CMK (cell line): Measurements from ENCODE around the gene SDR39U1.
A peak's percentile ranks its signal among the peaks of the same experiment; 100 is the strongest.
"Not testable (repeated sequence)": the region's sequence is repeated elsewhere in the genome, so short reads cannot be mapped to it uniquely, and the experiment has no call there.

Source experiments
- DNase-seq: peaks from one replicate; pipeline ENCODE4 v3.0.0-alpha.2; 2010; ENCODE audit warnings: low read depth

SDR39U1 gene, protein sequence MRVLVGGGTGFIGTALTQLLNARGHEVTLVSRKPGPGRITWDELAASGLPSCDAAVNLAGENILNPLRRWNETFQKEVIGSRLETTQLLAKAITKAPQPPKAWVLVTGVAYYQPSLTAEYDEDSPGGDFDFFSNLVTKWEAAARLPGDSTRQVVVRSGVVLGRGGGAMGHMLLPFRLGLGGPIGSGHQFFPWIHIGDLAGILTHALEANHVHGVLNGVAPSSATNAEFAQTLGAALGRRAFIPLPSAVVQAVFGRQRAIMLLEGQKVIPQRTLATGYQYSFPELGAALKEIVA

DNA sequence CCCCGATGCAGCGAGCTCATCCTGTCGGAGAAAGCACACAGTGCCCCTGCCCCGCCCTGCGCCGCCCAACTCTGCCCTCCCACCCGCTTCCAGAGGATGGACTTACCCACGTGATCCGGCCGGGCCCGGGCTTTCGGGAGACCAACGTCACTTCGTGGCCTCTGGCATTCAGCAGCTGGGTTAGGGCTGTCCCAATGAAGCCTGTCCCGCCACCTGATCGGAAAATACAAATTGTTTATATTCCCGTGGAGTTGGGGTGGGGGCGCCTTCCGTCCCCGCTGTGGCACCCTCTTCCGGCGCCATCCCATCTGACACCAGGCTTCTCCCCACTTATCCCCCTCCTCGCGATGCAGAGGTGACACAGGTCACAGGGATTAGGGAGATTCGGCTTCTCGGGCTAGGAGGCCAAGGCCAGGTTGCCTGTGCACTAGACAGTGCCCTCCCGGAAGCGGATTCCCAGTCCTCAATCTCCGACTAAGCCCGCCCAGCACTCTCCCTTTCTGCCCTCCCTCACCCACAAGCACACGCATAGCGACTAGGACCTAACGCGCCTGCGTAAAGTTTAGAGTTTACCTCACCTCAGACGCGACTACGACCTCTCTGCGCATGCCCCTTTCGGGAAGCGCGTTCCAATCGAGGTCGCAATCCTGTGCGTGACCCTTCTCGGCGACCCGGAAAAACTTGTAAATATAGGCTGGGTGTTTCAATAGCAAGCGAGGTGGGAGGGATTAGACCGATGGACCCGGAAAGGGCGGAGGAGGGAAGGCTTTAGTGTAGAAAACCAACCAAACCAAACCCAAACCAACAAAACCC lies at the start of gene SDR39U1:
Gene SDR39U1, minus strand, starts transcription at position 537 of the 813 bp plus-strand sequence. Its CDS starts 7 bp downstream, at position 530.
- peak; percentile 94 for DNase-seq

DNA sequence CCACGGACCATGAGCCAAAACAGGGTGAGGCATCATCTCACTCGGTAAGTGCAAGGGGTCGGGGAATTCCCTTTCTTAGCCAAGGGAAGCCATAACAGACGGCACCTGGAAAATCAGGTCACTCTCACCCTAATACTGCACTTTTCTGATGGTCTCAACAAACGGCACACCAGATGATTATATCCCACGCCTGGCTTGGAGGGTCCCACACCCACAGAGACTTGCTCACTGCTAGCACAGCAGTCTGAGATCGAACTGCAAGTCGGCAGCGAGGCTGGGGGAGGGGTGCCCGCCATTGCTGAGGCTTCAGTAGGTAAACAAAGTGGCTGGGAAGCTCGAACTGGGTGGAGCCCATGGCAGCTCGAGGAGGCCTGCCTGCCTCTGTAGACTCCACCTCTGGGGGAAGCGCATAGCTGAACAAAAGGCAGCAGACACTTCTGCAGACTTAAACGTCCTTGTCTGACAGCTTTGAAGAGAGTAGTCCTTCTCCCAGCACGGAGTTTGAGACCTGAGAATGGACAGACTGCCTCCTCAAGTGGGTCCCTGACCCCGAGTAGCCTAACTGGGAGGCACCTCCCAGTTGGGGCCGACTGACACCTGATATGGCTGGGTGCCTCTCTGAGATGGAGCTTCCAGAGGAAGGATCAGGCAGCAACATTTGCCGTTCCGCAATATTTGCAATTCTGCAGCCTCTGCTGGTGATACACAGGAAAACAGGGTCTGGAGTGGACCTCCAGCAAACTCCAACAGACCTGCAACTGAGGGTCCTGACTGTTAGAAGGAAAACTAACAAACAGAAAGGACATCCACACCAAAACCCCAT lies 49.2 kb upstream of the SDR39U1 start:
- not testable (repeated sequence) for DNase-seq

DNA sequence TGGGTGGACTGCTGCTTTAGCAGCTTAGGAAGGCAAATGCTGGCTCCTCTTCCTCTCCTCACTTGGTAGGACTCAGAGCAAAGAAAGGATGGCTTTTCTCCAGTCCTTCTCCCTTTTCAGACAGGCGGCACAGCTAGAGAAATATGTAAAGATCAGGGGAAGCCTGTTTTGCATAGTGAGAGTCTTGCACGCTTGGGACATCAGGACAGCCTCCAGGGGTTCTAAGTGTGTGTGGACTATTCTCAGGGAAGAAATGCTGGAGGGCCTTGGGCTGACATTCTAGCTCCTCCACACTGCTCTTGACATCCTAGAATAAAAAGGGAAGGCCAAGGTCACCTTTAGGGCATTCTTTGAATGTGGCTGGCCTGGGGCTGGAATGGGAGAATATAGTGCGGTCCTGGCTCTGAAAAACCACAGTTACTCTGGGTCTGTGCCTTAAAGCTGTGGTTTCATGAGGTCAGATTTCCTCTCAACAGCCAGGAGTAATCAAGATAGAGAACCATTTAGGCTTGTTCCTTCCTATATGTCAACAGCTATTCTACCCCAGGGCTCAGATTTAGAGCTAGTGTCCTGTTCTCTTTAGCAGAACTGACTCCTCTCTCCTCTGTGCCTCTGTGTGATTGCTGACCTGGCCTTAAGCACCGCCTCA lies 41.2 kb upstream of the SDR39U1 start:
- no peak for DNase-seq

DNA sequence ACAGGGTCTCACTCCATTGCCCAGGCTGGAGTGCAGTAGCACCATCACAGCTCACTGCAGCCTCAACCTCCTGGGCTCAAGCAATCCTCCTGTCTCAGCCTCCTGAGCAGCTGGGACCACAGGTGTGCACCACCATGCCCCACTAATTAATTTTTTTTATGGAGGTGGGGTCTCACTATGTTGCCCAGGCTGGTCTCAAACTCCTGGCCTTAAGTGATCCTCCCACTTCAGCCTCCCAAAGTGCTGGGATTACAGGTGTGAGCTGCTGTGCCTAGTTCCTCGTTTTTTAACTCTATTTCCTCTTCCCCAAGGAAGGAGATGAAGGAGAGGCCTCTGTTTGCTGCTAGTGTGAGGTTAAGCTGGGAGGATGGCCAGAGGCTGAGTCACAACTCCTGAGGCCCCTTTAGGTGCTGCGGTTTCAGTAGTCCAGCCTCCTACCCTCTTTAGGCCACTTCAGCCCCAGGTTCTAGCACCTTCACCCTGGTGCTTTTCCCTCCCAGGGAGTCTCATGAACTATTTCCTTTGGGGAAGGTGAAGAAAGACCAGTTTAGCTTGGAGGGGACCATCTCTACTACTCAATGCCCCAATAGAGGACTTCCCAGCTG lies 40.2 kb upstream of the SDR39U1 start:
- DNase-seq = not testable (repeated sequence)

DNA sequence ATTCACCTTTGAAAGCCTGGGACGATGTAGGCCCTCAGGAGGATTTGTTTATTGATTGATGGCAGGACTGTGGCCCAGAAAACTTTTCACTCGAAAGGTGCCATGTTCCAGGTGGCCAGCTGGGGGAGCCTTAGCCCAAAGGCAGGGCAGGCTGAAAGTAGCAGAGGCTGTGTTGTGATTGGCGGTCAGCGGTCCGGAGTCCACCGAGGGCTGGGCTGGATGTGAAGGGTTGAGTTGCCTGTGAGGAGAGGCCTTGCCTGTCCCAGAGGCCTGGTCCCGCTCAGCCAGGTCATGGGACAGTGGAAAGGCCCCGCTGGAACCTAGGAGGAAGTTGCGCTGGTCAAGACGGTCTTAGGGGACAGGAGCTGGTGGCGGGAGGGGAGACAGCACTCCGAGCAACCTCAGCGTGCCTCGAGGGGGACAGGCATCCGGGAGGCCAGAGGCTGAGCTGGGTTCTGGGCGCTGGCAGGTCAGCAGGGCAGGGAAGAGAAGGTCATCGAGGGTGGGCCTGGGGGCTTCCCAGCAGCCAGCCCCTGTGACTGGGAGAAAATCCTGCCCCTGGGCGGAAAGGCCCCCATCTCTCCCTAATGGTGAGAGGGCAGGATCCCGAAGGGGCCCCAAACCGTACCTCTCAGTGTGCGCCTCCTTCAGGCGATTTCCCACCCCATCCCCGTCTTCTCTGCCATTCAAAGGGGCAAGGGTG lies 39.2 kb upstream of the SDR39U1 start:
- no peak for DNase-seq

DNA sequence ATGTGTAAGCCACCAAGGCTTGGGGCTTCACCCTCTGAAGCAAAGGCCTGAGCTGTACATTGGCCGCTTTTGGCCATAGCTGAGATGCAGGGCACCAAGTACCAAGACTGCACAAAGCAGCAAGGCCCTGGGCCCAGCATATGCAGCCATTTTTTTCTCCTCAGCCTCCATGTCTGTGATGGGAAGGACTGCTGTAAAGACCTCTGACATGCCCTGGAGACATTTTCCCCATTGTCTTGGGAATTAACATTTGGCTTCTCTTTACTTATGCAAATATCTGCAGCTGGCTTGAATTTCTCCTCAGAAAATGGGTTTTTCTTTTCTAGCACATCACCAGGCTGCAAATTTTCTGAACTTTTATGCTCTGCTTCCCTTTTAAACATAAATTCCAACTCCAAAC lies 37.4 kb upstream of the SDR39U1 start:
- DNase-seq = not testable (repeated sequence)

DNA sequence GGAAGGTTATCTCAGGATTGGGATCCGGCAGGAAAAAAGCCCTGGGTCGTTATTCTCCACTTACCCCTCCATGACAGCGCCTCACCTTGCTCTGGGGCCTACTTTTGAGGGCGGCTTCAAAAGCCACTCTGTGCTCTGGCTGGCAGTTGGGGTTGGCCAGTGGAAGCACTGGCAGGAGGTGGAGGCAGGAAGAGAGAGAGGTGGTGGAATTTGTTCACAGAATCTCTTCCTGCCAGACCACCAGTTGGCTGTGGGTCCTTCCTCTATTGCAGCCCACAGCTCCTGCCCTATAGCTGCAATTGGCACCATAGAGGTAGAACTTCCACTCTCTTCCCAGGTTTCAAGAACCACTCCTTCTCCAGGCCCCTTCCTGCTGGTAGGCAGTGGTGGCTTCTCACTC lies 32.7 kb upstream of the SDR39U1 start:
- DNase-seq = no peak

DNA sequence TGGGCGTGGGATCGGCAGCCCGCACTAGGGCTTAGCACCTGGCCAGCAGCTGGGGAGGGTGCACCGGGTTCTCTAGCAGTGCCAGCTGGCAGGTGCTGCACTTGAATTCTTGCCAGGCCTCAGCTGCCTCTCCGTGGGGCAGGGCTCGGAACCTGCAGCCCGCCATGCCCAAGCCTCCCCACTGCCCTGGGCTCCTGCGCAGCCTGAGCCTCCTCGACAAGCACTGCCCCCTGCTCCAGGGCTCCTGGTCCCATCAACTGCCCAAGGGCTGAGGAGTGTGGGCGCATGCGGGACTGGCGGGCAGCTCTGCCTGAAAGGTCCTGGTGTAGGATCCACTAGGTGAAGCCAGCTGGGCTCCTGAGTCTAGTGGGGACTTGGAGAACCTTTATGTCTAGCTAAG lies 30.6 kb upstream of the SDR39U1 start:
- no peak for DNase-seq

DNA sequence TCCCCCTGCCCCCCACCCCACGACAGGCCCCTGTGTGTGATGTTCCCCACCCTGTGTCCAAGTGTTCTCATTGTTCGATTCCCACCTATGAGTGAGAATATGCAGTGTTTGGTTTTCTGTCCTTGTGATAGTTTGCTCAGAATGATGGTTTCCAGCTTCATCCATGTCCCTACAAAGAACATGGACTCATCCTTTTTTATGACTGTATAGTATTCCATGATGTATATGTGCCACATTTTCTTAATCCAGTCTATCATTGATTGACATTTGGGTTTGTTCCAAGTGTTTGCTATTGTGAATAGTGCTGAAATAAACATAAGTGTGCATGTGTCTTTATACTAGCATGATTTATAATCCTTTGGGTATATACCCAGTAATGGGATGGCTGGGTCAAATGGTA lies 27.9 kb upstream of the SDR39U1 start:
- not testable (repeated sequence) for DNase-seq

DNA sequence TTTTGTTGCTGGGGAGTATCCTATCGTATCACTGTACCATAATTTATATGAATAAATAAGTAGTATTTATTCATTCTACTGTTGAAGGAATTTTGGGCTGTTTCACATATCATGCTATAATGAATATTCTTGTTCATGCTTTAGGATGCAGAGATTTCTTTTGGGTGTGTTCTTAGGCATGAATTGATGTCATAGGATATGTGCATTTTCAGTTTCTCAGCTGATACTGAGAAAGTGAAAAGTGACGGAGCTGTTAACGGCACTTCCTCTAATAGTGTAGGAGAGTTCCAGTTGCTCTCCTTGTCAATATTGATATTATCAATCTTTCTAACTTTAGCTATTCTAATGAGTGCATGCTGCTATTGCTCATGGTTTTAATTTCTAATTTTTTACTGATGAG lies 23.2 kb upstream of the SDR39U1 start:
- no peak for DNase-seq

DNA sequence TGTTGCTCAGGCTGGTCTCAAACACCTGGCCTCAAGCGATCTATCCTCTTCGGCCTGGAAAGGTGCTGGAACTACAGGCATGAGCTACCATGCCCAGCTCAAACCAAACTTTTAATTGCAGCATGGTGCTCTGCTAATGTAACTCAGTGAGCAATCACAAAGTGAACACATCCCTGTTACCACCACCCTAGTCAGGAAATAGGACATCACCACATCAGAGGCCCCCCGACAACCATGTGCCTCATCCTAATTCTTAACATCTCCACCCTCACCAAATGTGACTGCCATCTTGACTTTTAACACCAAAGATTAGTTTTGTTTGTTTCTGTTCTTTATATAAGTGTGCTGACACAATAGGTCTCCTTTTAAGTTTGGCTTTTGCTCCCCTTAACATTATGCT lies 22.8 kb upstream of the SDR39U1 start:
- DNase-seq = no peak

DNA sequence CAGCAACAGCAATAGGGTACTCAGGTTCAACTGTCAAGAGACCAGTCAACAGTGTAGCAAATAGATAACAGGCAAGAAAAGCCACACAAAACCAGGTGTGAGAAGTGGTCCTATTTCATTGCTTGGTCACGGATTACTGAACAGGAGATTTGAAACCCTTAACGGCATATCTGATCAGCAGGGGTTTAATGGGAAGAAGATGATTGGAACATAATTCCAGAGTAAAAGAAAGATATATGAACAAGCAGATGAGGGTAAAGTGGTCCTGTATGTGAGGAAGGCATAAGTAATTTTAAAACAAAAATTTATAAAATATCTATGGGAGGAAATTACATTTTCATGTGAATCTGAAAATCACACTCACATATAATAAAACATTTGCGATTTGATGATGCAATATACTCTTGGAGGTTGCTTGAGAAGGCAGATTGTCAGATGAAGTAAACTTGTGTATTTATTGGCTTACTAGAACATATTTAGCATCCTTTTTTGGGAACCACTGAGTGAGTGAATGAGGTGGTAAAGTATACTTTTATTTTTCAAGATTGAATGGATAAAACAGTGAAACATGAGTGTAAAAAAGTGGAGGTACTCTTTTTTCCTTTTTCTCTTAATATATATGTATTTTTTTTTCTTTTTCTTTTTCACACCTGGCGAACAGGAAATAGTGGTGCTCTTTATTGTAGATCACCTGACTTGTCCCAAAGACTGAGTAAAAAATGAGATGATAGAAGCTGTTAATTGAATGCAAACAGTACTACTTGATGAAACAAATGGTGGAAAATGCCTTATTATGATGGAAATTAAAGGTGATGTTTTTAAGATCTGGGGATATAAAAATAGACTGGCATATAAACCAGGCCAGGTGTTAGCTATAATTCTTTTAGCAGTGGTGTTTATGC lies 21.6 kb upstream of the SDR39U1 start:
- no peak for DNase-seq

DNA sequence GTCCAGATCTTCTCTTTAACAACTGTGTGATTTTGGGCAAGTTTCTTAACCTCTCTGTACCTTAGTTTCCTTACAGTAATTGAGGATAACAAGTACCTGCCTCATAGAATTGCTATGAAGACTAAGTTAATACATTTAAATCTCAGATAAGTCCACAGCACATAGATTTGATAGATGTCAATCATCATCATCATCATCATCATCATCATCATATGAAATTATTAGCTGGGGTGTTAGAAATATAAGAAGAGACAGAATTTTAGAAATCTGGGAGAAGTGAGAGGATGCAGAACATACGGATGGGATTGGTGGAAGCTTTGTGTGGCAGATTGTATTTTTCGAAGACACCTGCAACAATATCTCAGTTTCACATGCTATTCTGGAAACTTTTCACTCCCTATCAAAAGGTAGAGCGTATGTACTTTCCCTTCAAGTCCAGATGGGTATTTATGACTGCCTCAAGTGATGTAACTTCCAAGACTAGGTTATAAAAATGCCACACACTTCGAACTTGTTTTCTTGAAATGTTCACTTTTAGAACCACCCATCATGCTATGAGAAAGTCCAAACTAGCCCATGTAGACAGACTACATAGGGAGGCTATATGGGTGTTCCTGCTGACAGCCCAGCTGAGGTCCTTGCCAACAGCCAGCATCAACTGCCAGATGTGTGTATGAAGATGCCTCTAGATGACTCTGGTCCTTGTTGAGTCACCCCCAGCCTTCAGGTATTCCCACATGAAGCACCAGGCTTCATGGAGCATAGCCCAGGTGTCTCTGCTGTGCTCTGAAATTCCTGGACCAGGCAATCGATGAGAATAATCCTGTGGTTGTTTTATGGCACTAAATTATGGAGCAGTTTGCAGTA lies 20.7 kb upstream of the SDR39U1 start:
- DNase-seq = no peak

DNA sequence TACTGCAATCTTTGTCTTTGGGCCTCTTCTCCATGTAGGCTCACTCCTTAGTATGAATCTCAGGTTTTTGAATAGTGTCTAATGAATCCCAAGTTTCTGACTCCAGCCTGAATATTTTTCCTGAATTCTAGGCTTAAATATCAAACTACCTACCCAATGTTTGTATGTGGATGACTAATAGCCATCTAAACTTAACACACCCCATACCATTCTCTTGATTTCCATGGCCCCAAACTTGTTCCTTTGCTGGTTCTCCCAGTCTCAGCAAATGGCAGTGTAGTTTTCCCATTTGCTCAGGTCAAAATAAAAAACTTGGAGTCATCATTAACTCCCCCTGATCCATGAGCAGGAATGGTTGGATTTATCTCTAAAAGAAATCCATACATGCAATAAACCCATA lies 18.8 kb upstream of the SDR39U1 start:
- DNase-seq = no peak

DNA sequence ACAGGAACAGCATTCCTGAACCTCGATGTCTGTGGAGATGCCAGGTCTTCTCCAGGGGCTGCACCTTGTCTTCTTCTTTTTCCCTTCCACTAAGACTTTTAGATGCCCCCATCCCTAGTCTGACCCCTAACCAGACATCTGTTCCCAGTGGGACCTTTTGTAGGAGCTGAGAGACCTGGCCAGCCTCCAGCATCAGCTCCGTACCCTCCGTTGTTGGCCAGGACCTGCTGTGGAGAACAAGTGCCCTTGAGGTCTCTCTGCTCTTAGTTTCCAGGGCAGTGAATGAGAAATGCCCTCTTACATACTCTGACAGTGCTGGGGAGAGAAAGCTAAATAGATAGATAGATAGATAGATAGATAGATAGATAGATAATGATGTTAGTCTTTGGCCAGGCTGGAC lies 16.8 kb upstream of the SDR39U1 start:
- DNase-seq = no peak

DNA sequence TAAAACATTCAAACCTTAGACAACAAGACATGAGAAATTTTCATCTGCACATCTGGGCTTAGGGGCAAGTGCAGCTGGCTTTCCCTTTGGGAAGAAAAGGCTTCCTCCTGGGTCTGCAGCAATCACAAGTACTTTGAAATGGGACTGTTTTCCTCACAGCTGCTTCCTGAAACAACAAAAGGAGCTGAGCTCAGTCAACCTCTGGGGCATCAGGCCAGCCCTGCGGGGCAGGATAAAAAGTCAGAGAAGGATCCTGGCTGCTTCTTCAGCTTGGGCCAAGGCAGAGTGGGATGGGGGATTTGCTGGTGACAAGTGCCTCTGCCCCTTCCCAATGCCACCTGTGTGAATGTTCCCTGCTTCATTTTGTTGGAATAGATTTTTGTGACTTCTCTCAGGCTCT lies 16.2 kb upstream of the SDR39U1 start:
- DNase-seq = no peak

DNA sequence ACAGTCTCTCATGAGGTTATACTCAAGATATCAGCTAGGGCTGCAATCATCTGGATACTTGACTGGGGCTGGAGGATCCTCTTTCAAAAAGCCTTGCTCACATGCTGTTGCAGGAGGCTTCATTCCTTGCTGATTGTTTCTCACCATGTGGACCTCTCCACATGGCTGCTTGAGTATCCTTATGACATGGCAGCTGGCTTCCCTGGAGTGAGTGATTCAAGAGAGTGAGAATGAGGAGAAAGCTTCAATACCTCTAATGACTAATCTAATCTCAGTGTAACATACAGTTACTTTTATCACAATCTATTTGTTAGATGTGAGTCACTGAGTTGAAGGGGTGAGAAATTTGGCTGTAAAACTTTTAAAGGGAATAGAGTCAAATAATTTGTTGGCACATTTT lies 14.4 kb upstream of the SDR39U1 start:
- DNase-seq = no peak

DNA sequence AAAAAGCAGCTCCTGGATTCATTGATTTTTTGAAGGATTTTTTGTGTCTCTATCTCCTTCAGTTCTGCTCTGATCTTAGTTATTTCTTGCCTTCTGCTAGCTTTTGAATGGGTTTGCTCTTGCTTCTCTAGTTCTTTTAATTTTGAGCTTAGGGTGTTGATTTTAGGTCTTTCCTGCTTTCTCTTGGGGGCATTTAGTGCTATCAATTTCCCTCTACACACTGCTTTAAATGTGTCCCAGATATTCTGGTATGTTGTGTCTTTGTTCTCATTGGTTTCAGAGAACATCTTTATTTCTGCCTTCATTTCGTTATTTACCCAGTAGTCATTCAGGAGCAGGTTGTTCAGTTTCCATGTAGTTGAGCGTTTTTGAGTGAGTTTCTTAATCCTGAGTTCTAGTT lies 8.3 kb upstream of the SDR39U1 start:
- not testable (repeated sequence) for DNase-seq

DNA sequence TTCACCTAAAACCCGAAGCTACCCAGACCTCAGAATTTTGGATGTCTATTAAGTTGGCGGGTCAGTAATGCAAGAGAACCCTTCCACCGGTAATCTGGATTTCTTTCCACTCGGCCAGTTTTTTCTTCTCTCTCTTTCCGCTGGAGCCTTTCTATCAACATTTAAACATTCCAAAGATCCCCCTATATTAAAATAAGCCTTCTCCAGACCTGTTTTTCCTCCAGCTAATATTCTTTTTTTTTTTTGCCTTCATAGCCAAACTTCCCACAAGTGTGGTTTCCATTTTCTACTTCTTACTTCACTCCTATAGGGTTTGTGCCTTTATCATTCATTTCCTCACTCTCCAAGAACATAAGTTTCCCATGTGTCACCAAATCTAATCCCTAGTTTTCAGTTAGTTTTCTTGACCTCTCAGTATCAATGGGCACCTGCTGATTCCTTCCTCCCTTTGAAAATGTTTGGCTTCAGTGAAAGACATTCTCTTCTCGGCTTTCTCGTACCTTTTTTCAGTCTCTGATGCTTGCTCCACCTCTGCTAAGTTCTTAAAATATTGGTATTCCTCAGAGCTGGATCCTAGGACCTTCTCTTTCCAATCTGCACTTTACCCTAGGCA lies 583 bp upstream of the SDR39U1 start:
- no peak for DNase-seq
